ENCODE measurements around the gene CLNK.

Gene CLNK

GRCh38 chr4:10509733-10510132 lies 174.8 kb downstream of the CLNK start:
- H3K27ac ChIP-seq (ENCODE audit: low read depth, low read length), result no peak overlapping the region
- no peaks in the 10 kb centered on the region for H3K4me1 ChIP-seq (ENCODE audit: control insufficient read depth, insufficient read depth, low read length)
- H3K9ac ChIP-seq (ENCODE audit: low read length), result no peak overlapping the region
- no peak overlapping the region for H3K4me3 ChIP-seq (ENCODE audit: low read depth, low read length)
- H3K27me3 ChIP-seq (ENCODE audit: control insufficient read depth, insufficient read depth, low read length), result no peaks in the 10 kb centered on the region
- no peaks in the 10 kb centered on the region for H3K9me3 ChIP-seq (ENCODE audit: control insufficient read depth, insufficient read depth, low read depth, low read length)
- H3K36me3 ChIP-seq (ENCODE audit: control insufficient read depth, insufficient read depth, low read length), result no peaks in the 10 kb centered on the region

GRCh38 chr4:10506077-10506476 lies 178.5 kb downstream of the CLNK start:
- Histone ChIP-seq H3K4me3 (ENCODE audit: low read depth, low read length) (no peak overlapping the region), H3K9me3 (ENCODE audit: control insufficient read depth, insufficient read depth, low read depth, low read length) (no peaks in the 10 kb centered on the region), H3K4me1 (ENCODE audit: control insufficient read depth, insufficient read depth, low read length) (peaks cover under 1% of the 10 kb centered on the region; the same call in 1 of the 2 replicates), H3K27ac (ENCODE audit: low read depth, low read length) (no peak overlapping the region), H3K36me3 (ENCODE audit: control insufficient read depth, insufficient read depth, low read length) (no peaks in the 10 kb centered on the region), H3K27me3 (ENCODE audit: control insufficient read depth, insufficient read depth, low read length) (no peaks in the 10 kb centered on the region), H3K9ac (ENCODE audit: low read length) (no peak overlapping the region)

GRCh38 chr4:10504570-10505179 lies 179.9 kb downstream of the CLNK start:
- H3K9me3 ChIP-seq (ENCODE audit: control insufficient read depth, insufficient read depth, low read depth, low read length), result no peaks in the 10 kb centered on the region
- H3K36me3 ChIP-seq (ENCODE audit: control insufficient read depth, insufficient read depth, low read length), result no peaks in the 10 kb centered on the region
- H3K4me1 ChIP-seq (ENCODE audit: control insufficient read depth, insufficient read depth, low read length), result peaks cover 9% of the 10 kb centered on the region; the same call in 1 of the 2 replicates
- no peak overlapping the region for H3K4me3 ChIP-seq (ENCODE audit: low read depth, low read length)
- no peaks in the 10 kb centered on the region for H3K27me3 ChIP-seq (ENCODE audit: control insufficient read depth, insufficient read depth, low read length)
- no peak overlapping the region for H3K27ac ChIP-seq (ENCODE audit: low read depth, low read length)
- no peak overlapping the region for H3K9ac ChIP-seq (ENCODE audit: low read length)

DNA sequence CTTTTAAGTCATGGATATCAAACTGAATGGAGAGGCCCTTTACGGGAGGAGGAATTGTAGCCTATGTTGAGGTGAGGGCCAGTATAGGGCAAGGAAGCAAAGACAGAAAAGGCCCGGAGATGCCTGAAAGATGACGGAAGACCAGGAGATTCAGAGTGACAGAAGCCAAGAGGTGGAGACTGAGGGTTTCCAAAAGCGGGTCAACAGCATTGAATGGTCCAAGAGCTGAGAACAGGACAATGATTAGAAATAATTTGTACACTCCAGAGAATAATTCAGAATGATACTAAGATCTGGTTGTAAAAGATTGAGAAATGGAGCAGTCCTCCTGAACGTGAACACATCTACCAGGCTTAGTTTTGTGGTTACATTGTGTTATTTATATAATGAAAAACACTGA lies 181.9 kb downstream of the CLNK start:
- H3K4me1 ChIP-seq (ENCODE audit: control insufficient read depth, insufficient read depth, low read length), result peaks cover 15% of the 10 kb centered on the region
- H3K9me3 ChIP-seq (ENCODE audit: control insufficient read depth, insufficient read depth, low read depth, low read length), result no peaks in the 10 kb centered on the region
- no peak overlapping the region for H3K9ac ChIP-seq (ENCODE audit: low read length)
- no peak overlapping the region for H3K27ac ChIP-seq (ENCODE audit: low read depth, low read length)
- H3K27me3 ChIP-seq (ENCODE audit: control insufficient read depth, insufficient read depth, low read length), result no peaks in the 10 kb centered on the region
- no peak overlapping the region for H3K4me3 ChIP-seq (ENCODE audit: low read depth, low read length)
- H3K36me3 ChIP-seq (ENCODE audit: control insufficient read depth, insufficient read depth, low read length), result no peaks in the 10 kb centered on the region

GRCh38 chr4:10500776-10501175 lies 183.8 kb downstream of the CLNK start:
- H3K27me3 ChIP-seq (ENCODE audit: control insufficient read depth, insufficient read depth, low read length), result no peaks in the 10 kb centered on the region
- H3K9me3 ChIP-seq (ENCODE audit: control insufficient read depth, insufficient read depth, low read depth, low read length), result no peaks in the 10 kb centered on the region
- H3K4me1 ChIP-seq (ENCODE audit: control insufficient read depth, insufficient read depth, low read length), result peaks cover 32% of the 10 kb centered on the region
- H3K36me3 ChIP-seq (ENCODE audit: control insufficient read depth, insufficient read depth, low read length), result no peaks in the 10 kb centered on the region
- no peak overlapping the region for H3K9ac ChIP-seq (ENCODE audit: low read length)
- H3K27ac ChIP-seq (ENCODE audit: low read depth, low read length), result no peak overlapping the region
- no peak overlapping the region for H3K4me3 ChIP-seq (ENCODE audit: low read depth, low read length)

DNA sequence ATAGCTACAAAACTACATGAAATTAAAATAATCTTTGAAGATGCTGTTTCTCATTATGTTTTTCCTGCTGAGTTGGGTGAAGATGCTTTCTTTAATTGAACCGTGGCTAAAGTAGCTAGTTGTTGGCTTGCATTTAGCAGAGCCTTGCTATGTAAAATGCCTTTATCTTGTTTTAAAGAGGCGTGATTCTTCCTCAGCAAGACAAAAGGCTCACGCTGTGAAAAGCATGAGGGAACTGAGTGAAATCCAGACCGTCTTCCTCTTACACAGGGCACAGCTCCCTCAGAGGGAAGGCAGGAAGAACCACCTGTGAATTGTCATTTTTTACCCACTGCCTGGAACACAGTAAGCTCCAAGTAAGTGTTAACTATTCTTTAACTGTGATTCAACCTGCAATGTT lies 188.4 kb downstream of the CLNK start:
- H3K27ac ChIP-seq (ENCODE audit: low read depth, low read length), result peak overlapping the region; percentile 60; the same call in 1 of the 2 replicates

GRCh38 chr4:10495651-10496050 lies 188.9 kb downstream of the CLNK start:
- H3K9me3 ChIP-seq (ENCODE audit: control insufficient read depth, insufficient read depth, low read depth, low read length), result no peaks in the 10 kb centered on the region
- peak overlapping the region; percentile 32 for H3K9ac ChIP-seq (ENCODE audit: low read length)
- H3K36me3 ChIP-seq (ENCODE audit: control insufficient read depth, insufficient read depth, low read length), result no peaks in the 10 kb centered on the region
- H3K27ac ChIP-seq (ENCODE audit: low read depth, low read length), result peak overlapping the region; percentile 60; the same call in 1 of the 2 replicates
- no peaks in the 10 kb centered on the region for H3K27me3 ChIP-seq (ENCODE audit: control insufficient read depth, insufficient read depth, low read length)
- H3K4me1 ChIP-seq (ENCODE audit: control insufficient read depth, insufficient read depth, low read length), result peaks cover 41% of the 10 kb centered on the region
- H3K4me3 ChIP-seq (ENCODE audit: low read depth, low read length), result peak overlapping the region; percentile 5; the same call in 1 of the 2 replicates

More for the DNA sequence above, 188.4 kb downstream of the CLNK start:
- no peaks in the 10 kb centered on the region for H3K9me3 ChIP-seq (ENCODE audit: control insufficient read depth, insufficient read depth, low read depth, low read length)
- H3K36me3 ChIP-seq (ENCODE audit: control insufficient read depth, insufficient read depth, low read length), result no peaks in the 10 kb centered on the region
- H3K4me3 ChIP-seq (ENCODE audit: low read depth, low read length), result peak overlapping the region; percentile 21
- H3K27me3 ChIP-seq (ENCODE audit: control insufficient read depth, insufficient read depth, low read length), result no peaks in the 10 kb centered on the region
- peak overlapping the region; percentile 32 for H3K9ac ChIP-seq (ENCODE audit: low read length)
- peaks cover 46% of the 10 kb centered on the region for H3K4me1 ChIP-seq (ENCODE audit: control insufficient read depth, insufficient read depth, low read length)

- Histone ChIP-seq H3K9ac (ENCODE audit: low read length) (no peak overlapping the region), H3K27ac (ENCODE audit: low read depth, low read length) (no peak overlapping the region), H3K36me3 (ENCODE audit: control insufficient read depth, insufficient read depth, low read length) (no peaks in the 10 kb centered on the region), H3K9me3 (ENCODE audit: control insufficient read depth, insufficient read depth, low read depth, low read length) (no peaks in the 10 kb centered on the region), H3K4me3 (ENCODE audit: low read depth, low read length) (no peak overlapping the region), H3K4me1 (ENCODE audit: control insufficient read depth, insufficient read depth, low read length) (peaks cover 29% of the 10 kb centered on the region), H3K27me3 (ENCODE audit: control insufficient read depth, insufficient read depth, low read length) (no peaks in the 10 kb centered on the region)
Observed at GRCh38 chr4:10492464-10492863, 192.1 kb downstream of the CLNK start.

DNA sequence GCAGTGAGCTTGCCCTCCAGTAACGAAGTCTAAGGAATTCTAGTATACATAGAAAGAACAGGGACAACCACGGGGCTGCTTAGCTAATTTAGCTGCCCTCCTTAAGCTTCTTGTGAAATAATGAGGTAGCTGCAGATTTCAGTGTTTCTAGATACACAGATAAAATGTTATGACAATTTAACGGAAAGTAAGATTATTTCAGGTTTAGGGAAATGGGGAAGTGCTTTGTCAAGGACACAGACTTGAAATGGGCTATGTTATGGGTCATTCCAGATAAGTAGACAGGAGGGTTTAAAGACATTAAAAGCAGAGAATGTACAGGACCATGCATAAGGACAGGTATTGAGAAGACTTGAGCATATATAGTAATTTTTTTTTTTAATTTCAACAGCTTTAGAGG lies 193.2 kb downstream of the CLNK start:
- Histone ChIP-seq H3K9ac (ENCODE audit: low read length) (no peak overlapping the region), H3K4me3 (ENCODE audit: low read depth, low read length) (no peak overlapping the region), H3K4me1 (ENCODE audit: control insufficient read depth, insufficient read depth, low read length) (peaks cover 19% of the 10 kb centered on the region), H3K9me3 (ENCODE audit: control insufficient read depth, insufficient read depth, low read depth, low read length) (no peaks in the 10 kb centered on the region), H3K27ac (ENCODE audit: low read depth, low read length) (no peak overlapping the region), H3K27me3 (ENCODE audit: control insufficient read depth, insufficient read depth, low read length) (no peaks in the 10 kb centered on the region), H3K36me3 (ENCODE audit: control insufficient read depth, insufficient read depth, low read length) (no peaks in the 10 kb centered on the region)

GRCh38 chr4:10490996-10491395 lies 193.6 kb downstream of the CLNK start:
- Histone ChIP-seq H3K9me3 (ENCODE audit: control insufficient read depth, insufficient read depth, low read depth, low read length) (no peaks in the 10 kb centered on the region), H3K36me3 (ENCODE audit: control insufficient read depth, insufficient read depth, low read length) (no peaks in the 10 kb centered on the region), H3K4me3 (ENCODE audit: low read depth, low read length) (no peak overlapping the region), H3K27me3 (ENCODE audit: control insufficient read depth, insufficient read depth, low read length) (no peaks in the 10 kb centered on the region), H3K27ac (ENCODE audit: low read depth, low read length) (no peak overlapping the region), H3K4me1 (ENCODE audit: control insufficient read depth, insufficient read depth, low read length) (peaks cover 17% of the 10 kb centered on the region), H3K9ac (ENCODE audit: low read length) (no peak overlapping the region)

DNA sequence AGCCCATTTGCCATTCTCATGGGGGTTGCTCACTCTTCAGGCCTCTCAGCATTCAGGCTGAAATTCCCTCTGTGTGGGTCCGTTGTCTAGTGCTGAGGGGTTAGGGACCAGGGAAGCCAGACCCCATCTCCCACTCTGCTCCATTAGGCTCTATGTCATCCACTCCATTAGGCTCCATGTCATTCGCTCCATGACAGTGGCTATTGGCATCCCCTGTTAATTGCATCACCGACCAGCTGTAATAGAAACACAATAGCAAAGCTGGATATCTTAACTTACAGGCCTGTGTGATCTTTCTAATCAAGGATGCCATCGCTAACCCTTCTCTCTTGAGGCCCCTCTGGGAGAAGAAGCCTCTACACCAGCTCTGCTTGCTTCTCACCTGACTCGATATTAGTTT lies 201.7 kb downstream of the CLNK start:
- no peak overlapping the region for H3K9ac ChIP-seq (ENCODE audit: low read length)
- H3K27me3 ChIP-seq (ENCODE audit: control insufficient read depth, insufficient read depth, low read length), result no peaks in the 10 kb centered on the region
- H3K4me1 ChIP-seq (ENCODE audit: control insufficient read depth, insufficient read depth, low read length), result peaks cover 6% of the 10 kb centered on the region; the same call in 1 of the 2 replicates
- no peak overlapping the region for H3K27ac ChIP-seq (ENCODE audit: low read depth, low read length)
- no peaks in the 10 kb centered on the region for H3K9me3 ChIP-seq (ENCODE audit: control insufficient read depth, insufficient read depth, low read depth, low read length)
- no peaks in the 10 kb centered on the region for H3K36me3 ChIP-seq (ENCODE audit: control insufficient read depth, insufficient read depth, low read length)
- no peak overlapping the region for H3K4me3 ChIP-seq (ENCODE audit: low read depth, low read length)

Measured in HUES6 (cell line).